Measurements from ENCODE around the gene PDYN. TPM values are rescaled to one million over a fixed set of nuclear protein-coding genes. Genes with fewer than 3 reads are reported as not detected.

Gene PDYN
- total RNA-seq, 1 donor from 2014 or later = not detected

GRCh38 chr20:2006452-2007361, 12.8 kb upstream of the PDYN start:
- Mint-ChIP-seq H3K4me3 (ENCODE audit: low read depth) (no peak overlapping the region), H3K27ac (no peak overlapping the region), H3K9me3 (ENCODE audit: low read depth) (no peaks in the 10 kb centered on the region), H3K36me3 (ENCODE audit: insufficient read depth) (no peaks in the 10 kb centered on the region), H3K27me3 (peaks cover 47% of the 10 kb centered on the region), H3K4me1 (ENCODE audit: low read depth) (no peaks in the 10 kb centered on the region)
- DNase-seq (ENCODE audit: low spot score, unreplicated experiment) = no peak
- TF ChIP-seq, protein P1, sequence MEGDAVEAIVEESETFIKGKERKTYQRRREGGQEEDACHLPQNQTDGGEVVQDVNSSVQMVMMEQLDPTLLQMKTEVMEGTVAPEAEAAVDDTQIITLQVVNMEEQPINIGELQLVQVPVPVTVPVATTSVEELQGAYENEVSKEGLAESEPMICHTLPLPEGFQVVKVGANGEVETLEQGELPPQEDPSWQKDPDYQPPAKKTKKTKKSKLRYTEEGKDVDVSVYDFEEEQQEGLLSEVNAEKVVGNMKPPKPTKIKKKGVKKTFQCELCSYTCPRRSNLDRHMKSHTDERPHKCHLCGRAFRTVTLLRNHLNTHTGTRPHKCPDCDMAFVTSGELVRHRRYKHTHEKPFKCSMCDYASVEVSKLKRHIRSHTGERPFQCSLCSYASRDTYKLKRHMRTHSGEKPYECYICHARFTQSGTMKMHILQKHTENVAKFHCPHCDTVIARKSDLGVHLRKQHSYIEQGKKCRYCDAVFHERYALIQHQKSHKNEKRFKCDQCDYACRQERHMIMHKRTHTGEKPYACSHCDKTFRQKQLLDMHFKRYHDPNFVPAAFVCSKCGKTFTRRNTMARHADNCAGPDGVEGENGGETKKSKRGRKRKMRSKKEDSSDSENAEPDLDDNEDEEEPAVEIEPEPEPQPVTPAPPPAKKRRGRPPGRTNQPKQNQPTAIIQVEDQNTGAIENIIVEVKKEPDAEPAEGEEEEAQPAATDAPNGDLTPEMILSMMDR (IDR thresholded peaks at IDR 0.05; ENCODE audit: unreplicated experiment) = peak; percentile 86

DNA sequence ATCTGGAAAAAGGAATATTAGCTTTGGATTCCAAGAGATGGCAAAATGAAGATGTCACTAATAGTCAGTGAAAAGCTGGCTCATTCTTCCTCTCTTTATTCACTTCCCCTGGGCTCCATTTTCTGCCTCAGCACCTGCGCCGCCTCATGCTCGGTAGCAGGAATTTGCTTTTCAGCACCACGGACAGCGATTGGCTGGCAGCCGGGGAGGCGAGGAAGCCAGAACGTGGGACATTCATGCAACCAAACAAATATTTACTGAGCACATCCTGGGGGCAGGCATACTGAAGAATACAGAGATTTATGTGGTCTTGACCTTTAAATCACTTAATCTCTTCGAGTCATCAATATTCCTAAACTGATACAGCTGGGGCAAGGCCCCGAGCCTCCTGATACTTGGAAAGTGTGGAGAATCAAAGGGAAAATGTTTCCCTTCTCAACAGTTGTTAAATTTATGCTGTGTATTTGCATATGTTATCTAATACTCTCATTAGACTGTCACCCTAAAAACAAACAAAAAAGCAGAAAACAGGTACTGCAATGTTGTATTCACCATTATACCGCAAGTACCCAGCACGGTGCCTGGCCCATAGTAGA, 12.1 kb upstream of the PDYN start:
- H3K36me3 Mint-ChIP-seq (ENCODE audit: insufficient read depth) = no peaks in the 10 kb centered on the region
- H3K27ac Mint-ChIP-seq = no peak overlapping the region
- DNase-seq (ENCODE audit: low spot score, unreplicated experiment) = peak; percentile 86
- TF ChIP-seq, protein P1 (IDR thresholded peaks at IDR 0.05; ENCODE audit: unreplicated experiment) = no peak
- H3K9me3 Mint-ChIP-seq (ENCODE audit: low read depth) = no peaks in the 10 kb centered on the region
- no peak overlapping the region for H3K4me3 Mint-ChIP-seq (ENCODE audit: low read depth)
- H3K27me3 Mint-ChIP-seq = peaks cover 43% of the 10 kb centered on the region
- no peaks in the 10 kb centered on the region for H3K4me1 Mint-ChIP-seq (ENCODE audit: low read depth)

DNA sequence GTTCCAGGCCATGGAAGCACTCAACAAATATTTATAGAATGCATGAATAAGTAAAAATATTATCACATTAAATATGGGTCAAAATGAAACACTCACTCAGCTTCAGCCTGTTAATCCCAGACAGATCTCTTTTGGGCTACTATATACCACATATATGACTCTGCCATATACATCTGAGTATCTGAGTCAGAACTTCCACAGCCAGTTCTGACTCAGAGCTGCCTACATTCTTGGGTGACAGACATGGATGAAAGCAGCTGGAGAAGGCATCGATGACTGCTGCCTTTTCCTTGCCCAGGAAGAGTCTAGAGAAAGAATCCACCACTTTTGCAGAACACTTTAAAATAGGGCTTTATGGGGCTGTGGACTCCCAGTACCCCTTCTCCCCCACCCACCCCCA, 11.5 kb upstream of the PDYN start:
- TF ChIP-seq, protein P1 (IDR thresholded peaks at IDR 0.05; ENCODE audit: unreplicated experiment) = no peak
- H3K9me3 Mint-ChIP-seq (ENCODE audit: low read depth) = no peaks in the 10 kb centered on the region
- DNase-seq (ENCODE audit: low spot score, unreplicated experiment) = no peak
- peaks cover 37% of the 10 kb centered on the region for H3K27me3 Mint-ChIP-seq
- no peaks in the 10 kb centered on the region for H3K4me1 Mint-ChIP-seq (ENCODE audit: low read depth)
- H3K4me3 Mint-ChIP-seq (ENCODE audit: low read depth) = no peak overlapping the region
- H3K36me3 Mint-ChIP-seq (ENCODE audit: insufficient read depth) = no peaks in the 10 kb centered on the region
- H3K27ac Mint-ChIP-seq = no peak overlapping the region

DNA sequence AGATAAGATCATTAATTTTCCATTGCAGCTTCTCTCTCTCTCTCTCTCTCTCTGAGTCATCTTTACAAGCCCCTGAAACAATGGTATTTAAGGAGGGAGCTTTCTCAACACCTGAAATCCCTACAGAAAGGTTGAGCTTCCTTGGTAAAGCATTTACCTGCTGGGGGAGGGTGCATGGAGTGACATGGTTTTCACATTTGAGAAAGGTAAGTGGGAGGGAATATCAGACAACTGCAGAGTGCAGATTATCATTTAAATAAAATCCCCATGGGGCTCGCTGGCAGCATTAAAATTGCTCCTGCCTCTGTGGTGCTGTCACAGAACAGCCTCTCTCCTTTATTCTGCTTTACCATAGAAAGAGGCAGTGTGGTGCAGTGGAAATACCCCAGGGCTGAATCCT, 10.3 kb upstream of the PDYN start:
- no peak overlapping the region for H3K27ac Mint-ChIP-seq
- no peak overlapping the region for H3K4me3 Mint-ChIP-seq (ENCODE audit: low read depth)
- H3K9me3 Mint-ChIP-seq (ENCODE audit: low read depth) = no peaks in the 10 kb centered on the region
- H3K36me3 Mint-ChIP-seq (ENCODE audit: insufficient read depth) = no peaks in the 10 kb centered on the region
- TF ChIP-seq, protein P1 (IDR thresholded peaks at IDR 0.05; ENCODE audit: unreplicated experiment) = no peak
- H3K4me1 Mint-ChIP-seq (ENCODE audit: low read depth) = no peaks in the 10 kb centered on the region
- peaks cover 26% of the 10 kb centered on the region for H3K27me3 Mint-ChIP-seq
- no peak for DNase-seq (ENCODE audit: low spot score, unreplicated experiment)

GRCh38 chr20:2002365-2002764, 8.5 kb upstream of the PDYN start:
- TF ChIP-seq, protein P1 (IDR thresholded peaks at IDR 0.05; ENCODE audit: unreplicated experiment) = no peak
- H3K27me3 Mint-ChIP-seq = peaks cover 26% of the 10 kb centered on the region
- no peak overlapping the region for H3K4me3 Mint-ChIP-seq (ENCODE audit: low read depth)
- no peaks in the 10 kb centered on the region for H3K9me3 Mint-ChIP-seq (ENCODE audit: low read depth)
- H3K36me3 Mint-ChIP-seq (ENCODE audit: insufficient read depth) = no peaks in the 10 kb centered on the region
- no peaks in the 10 kb centered on the region for H3K4me1 Mint-ChIP-seq (ENCODE audit: low read depth)
- DNase-seq (ENCODE audit: low spot score, unreplicated experiment) = no peak
- H3K27ac Mint-ChIP-seq = no peak overlapping the region

Data from progenitor cell of endocrine pancreas (in vitro differentiated cells).